SK-MEL-5 (cell line): ENCODE results near the gene KANSL1. TPM values are rescaled to one million over a fixed set of nuclear protein-coding genes. Genes with fewer than 3 reads are reported as not detected.

Experiments
- small RNA-seq, 2 experiments: library from RNA; depleted of rRNA; stranded (forward); fragments of <200 nt; gene quantifications; one replicate each; pipeline ENCODE3, GENCODE V24; 2014
- total RNA-seq: library from RNA; depleted of rRNA; stranded (reverse); fragments of >200 nt; shearing (Covaris generic); gene quantifications from 2 replicates; pipeline ENCODE4 v1.2.3, GENCODE V29; 2014; rRNA removed

Gene KANSL1
- total RNA-seq, 1 experiment from 2014 or later, result 34.7 TPM

Small RNAs within 50 kb of the gene (small RNA-seq; reads per million reads assigned to genes)
- gene RF00019, result 0 reads per million in 2 experiments

Other genes with a start within 250 kb of the KANSL1 start
- not detected in 2 replicates for gene STH, start 194.2 kb downstream of the KANSL1 start, total RNA-seq
- 2.3 and 2.5 TPM in 2 replicates for gene LRRC37A, start 101.7 kb upstream of the KANSL1 start, total RNA-seq
- gene ARL17B, start 168.3 kb upstream of the KANSL1 start, total RNA-seq, result 4.6 and 7.0 TPM in 2 replicates